Aorta (tissue), 5 donors: ENCODE measurements around the gene RWDD2A. TPM values are rescaled to one million over a fixed set of nuclear protein-coding genes. Genes with fewer than 3 reads are reported as not detected.
"Not testable (repeated sequence)": the region's sequence is repeated elsewhere in the genome, so short reads cannot be mapped to it uniquely, and the experiment has no call there.

ENCODE experiments used
- ATAC-seq: fragments of 200-7000 bp; cut with Tn5 transposase; one replicate; pipeline ENCODE4 v1.9.1; 2022; ENCODE audit warnings: moderate library complexity; ENCODE audit not compliant: low FRiP score
- DNase-seq, 2 donors: peaks; one replicate each; pipeline ENCODE4 v3.0.0-alpha.2; 2020
- H3K27ac ChIP-seq, 2 donors: one replicate each; pipeline ENCODE4 v1.5.1; 2013; ENCODE audit warnings: low read length in 2 of 2, mild to moderate bottlenecking in 2 of 2, moderate library complexity in 2 of 2, control low read depth in 1 of 2, inconsistent platforms in 1 of 2, low read depth in 1 of 2
- H3K27me3 ChIP-seq, 2 donors: one replicate each; pipeline ENCODE4 v1.6.1; 2013; ENCODE audit warnings: control low read depth in 1 of 2, low read length in 1 of 2, mild to moderate bottlenecking in 1 of 2, moderate library complexity in 1 of 2; ENCODE audit not compliant: insufficient read depth in 2 of 2, control insufficient read depth in 1 of 2
- H3K36me3 ChIP-seq, 2 donors: one replicate each; pipeline ENCODE4 v1.6.1; 2013; ENCODE audit warnings: control low read depth in 1 of 2, low read length in 1 of 2, mild to moderate bottlenecking in 1 of 2; ENCODE audit not compliant: insufficient read depth in 2 of 2, control insufficient read depth in 1 of 2
- H3K4me1 ChIP-seq, 2 donors: one replicate each; pipeline ENCODE4 v1.6.1; 2013; ENCODE audit warnings: low read length in 2 of 2, control low read depth in 1 of 2, mild to moderate bottlenecking in 1 of 2, moderate library complexity in 1 of 2; ENCODE audit not compliant: insufficient read depth in 2 of 2, control insufficient read depth in 1 of 2
- H3K4me3 ChIP-seq, 2 donors: one replicate each; pipeline ENCODE4 v1.5.1; 2013; ENCODE audit warnings: low read length in 2 of 2, control low read depth in 1 of 2, mild to moderate bottlenecking in 1 of 2
- H3K9me3 ChIP-seq: one replicate; pipeline ENCODE4 v1.6.1; 2013; ENCODE audit warnings: mild to moderate bottlenecking, low read length; ENCODE audit not compliant: control insufficient read depth
- WGBS, 2 donors: extraction: QIAGEN DNeasy Blood & Tissue Kit; methylation state at CpG; one replicate each; pipeline ENCODE4 v1.1.7; 2013; 5-methylcytosine and 5-hydroxymethylcytosine counted together
- intact Hi-C, 2 donors: fragments of 100-400 bp; cut with DNase I; formaldehyde crosslinking; loops; one replicate each; pipeline versions ENCODE4 v1.14.2 to v1.15.0; 2022
- polyA plus RNA-seq, 2 donors: library from polyadenylated mRNA; stranded (reverse); fragments of 200-250 nt; gene quantifications; one replicate each; pipeline ENCODE4 v1.2.3, GENCODE V29; 2013
- total RNA-seq, 2 donors: library from RNA; stranded (reverse); fragmentation: NEBNext Ultra II Directional; extraction: Animal tissue kit (Norgen Biotek cat#: 25700); gene quantifications; one replicate each; pipeline ENCODE4 v1.2.1, GENCODE V29; 2021
- donor health status: healthy with polysubstance abuse.
- donor health status: Bipolar disorder and iron deficiency.
- donor health status: DM: no; HTN: no; CAD: no.
- donor health status: DM: no; HTN: no; CAD: no.
- donor health status: DM: yes; HTN: yes; CAD: no.

RWDD2A gene
- total and polyA plus RNA-seq, 4 donors, result 3.9 to 7.3 (median 4.9) TPM

- not testable (repeated sequence) for H3K27ac ChIP-seq, DNase-seq, H3K9me3 ChIP-seq, H3K27me3 ChIP-seq, ATAC-seq, H3K4me1 ChIP-seq, H3K36me3 ChIP-seq
- H3K4me3 ChIP-seq, result peak overlapping the region in 1 of 2 donors; percentile 77
- WGBS, 2 donors, result 78 to 80% methylated on average over 17 to 18 of the region's 18 CpGs
- intact Hi-C loops, result loop anchor here in 1 of 2 donors (5.0 kb wide), 1 partner anchor 125 kb away; the partner anchor contains the start of genes DOP1A and UBE3D
Measured at GRCh38 chr6:83191974-83192373, 1.2 kb upstream of the RWDD2A start.

- Histone ChIP-seq H3K27me3 (no peaks in the 10 kb centered on the region), H3K9me3 (no peaks in the 10 kb centered on the region), H3K4me3 (peak overlapping the region; percentile 77 to 93), H3K4me1 (no peaks in the 10 kb centered on the region), H3K27ac (peak overlapping the region in 1 of 2 donors; percentile 61), H3K36me3 (no peaks in the 10 kb centered on the region)
- intact Hi-C loops, result loop anchor here in 1 of 2 donors (5.0 kb wide), 1 partner anchor 125 kb away; the partner anchor contains the start of genes DOP1A and UBE3D
- no peak for ATAC-seq
- no peak for DNase-seq
- 0% methylated on average over 4 of the region's 4 CpGs for WGBS, 2 donors
Measured at GRCh38 chr6:83192456-83192855, 701 bp upstream of the RWDD2A start.

- Histone ChIP-seq H3K36me3 (no peaks in the 10 kb centered on the region), H3K27me3 (no peaks in the 10 kb centered on the region), H3K4me3 (peak overlapping the region; percentile 69 to 93), H3K27ac (peak overlapping the region in 1 of 2 donors; percentile 64), H3K9me3 (no peaks in the 10 kb centered on the region), H3K4me1 (peaks cover 0 to 1% of the 10 kb centered on the region in 2 donors)
- DNase-seq, result peak; percentile 69 to 80
- ATAC-seq, result peak; percentile 77
- intact Hi-C loops, result loop anchor here in 1 of 2 donors (5.0 kb wide), 1 partner anchor 127 kb away; the partner anchor contains the start of genes DOP1A and UBE3D
- WGBS, 2 donors, result 1% methylated on average over 44 of the region's 44 CpGs
Measured at GRCh38 chr6:83193747-83194566, 800 bp downstream of the RWDD2A start.

GRCh38 chr6:83198486-83199172 lies 5.5 kb downstream of the RWDD2A start:
- Histone ChIP-seq H3K9me3 (no peaks in the 10 kb centered on the region), H3K36me3 (no peaks in the 10 kb centered on the region), H3K4me3 (no peak overlapping the region), H3K27me3 (no peaks in the 10 kb centered on the region), H3K4me1 (peaks cover 0 to 1% of the 10 kb centered on the region in 2 donors), H3K27ac (no peak overlapping the region)
- 50 to 52% methylated on average over 4 of the region's 4 CpGs for WGBS, 2 donors
- intact Hi-C loops, result no loop called here
- DNase-seq (no peak), ATAC-seq (no peak)

- no peaks in the 10 kb centered on the region for H3K27me3 ChIP-seq
- no peak for DNase-seq
- intact Hi-C loops, result no loop called here
- WGBS, 2 donors, result 91 to 94% methylated on average over 5 of the region's 5 CpGs
- H3K4me1 ChIP-seq, result peaks cover 0 to 1% of the 10 kb centered on the region in 2 donors
- no peaks in the 10 kb centered on the region for H3K9me3 ChIP-seq
- H3K36me3 ChIP-seq, result no peaks in the 10 kb centered on the region
- no peak for ATAC-seq
- H3K4me3 ChIP-seq, result no peak overlapping the region
- H3K27ac ChIP-seq, result no peak overlapping the region
Measured at GRCh38 chr6:83199173-83199862, 6.2 kb downstream of the RWDD2A start.

- ATAC-seq, result no peak
- DNase-seq, result no peak
- no peak overlapping the region for H3K4me3 ChIP-seq
- no peaks in the 10 kb centered on the region for H3K27me3 ChIP-seq
- peaks cover 0 to 1% of the 10 kb centered on the region in 2 donors for H3K4me1 ChIP-seq
- no peaks in the 10 kb centered on the region for H3K9me3 ChIP-seq
- WGBS, 2 donors, result 53 to 54% methylated on average over 2 of the region's 2 CpGs
- H3K27ac ChIP-seq, result no peak overlapping the region
- H3K36me3 ChIP-seq, result no peaks in the 10 kb centered on the region
- intact Hi-C loops, result no loop called here
Measured at GRCh38 chr6:83199863-83200225, 6.7 kb downstream of the RWDD2A start.

GRCh38 chr6:83202031-83202430 lies 8.9 kb downstream of the RWDD2A start:
- H3K9me3 ChIP-seq, result no peaks in the 10 kb centered on the region
- H3K27me3 ChIP-seq, result no peaks in the 10 kb centered on the region
- peaks cover 0 to 1% of the 10 kb centered on the region in 2 donors for H3K4me1 ChIP-seq
- WGBS, 2 donors, result 82 to 90% methylated on average over 4 of the region's 4 CpGs
- DNase-seq, result no peak
- H3K27ac ChIP-seq, result no peak overlapping the region
- intact Hi-C loops, result no loop called here
- no peak overlapping the region for H3K4me3 ChIP-seq
- H3K36me3 ChIP-seq, result no peaks in the 10 kb centered on the region
- ATAC-seq, result no peak
